Left colon (tissue), 2 donors: Measurements from ENCODE around the gene ST8SIA6. TPM values are rescaled to one million over a fixed set of nuclear protein-coding genes. Genes with fewer than 3 reads are reported as not detected.

Experiments used
- ATAC-seq: fragments of 200-7000 bp; cut with Tn5 transposase; one replicate; pipeline ENCODE4 v1.9.1; 2020; ENCODE audit warnings: mild to moderate bottlenecking, moderate library complexity
- DNase-seq, 2 donors: peaks; one replicate each; pipeline ENCODE4 v3.0.0-alpha.2; 2020
- intact Hi-C, 2 donors: fragments of 100-400 bp; cut with DNase I in 1 of 2; cut with micrococcal nuclease in 1 of 2; formaldehyde crosslinking; loops; one replicate each; pipeline versions ENCODE4 v1.11.2 to v1.14.0; 2022; cut with DNase I, micrococcal nuclease
- total RNA-seq, 2 donors: library from RNA; stranded (reverse); fragmentation: NEBNext Ultra II Directional; extraction: Animal tissue kit (Norgen Biotek cat#: 25700); gene quantifications; one replicate each; pipeline ENCODE4 v1.2.1, GENCODE V29; 2021
- donor health status: DM: no; HTN: no; CAD: no.
- donor health status: DM: yes; HTN: yes; CAD: no.

Gene ST8SIA6
- total RNA-seq, 2 donors from 2014 or later: 1.1 to 3.7 TPM

DNA sequence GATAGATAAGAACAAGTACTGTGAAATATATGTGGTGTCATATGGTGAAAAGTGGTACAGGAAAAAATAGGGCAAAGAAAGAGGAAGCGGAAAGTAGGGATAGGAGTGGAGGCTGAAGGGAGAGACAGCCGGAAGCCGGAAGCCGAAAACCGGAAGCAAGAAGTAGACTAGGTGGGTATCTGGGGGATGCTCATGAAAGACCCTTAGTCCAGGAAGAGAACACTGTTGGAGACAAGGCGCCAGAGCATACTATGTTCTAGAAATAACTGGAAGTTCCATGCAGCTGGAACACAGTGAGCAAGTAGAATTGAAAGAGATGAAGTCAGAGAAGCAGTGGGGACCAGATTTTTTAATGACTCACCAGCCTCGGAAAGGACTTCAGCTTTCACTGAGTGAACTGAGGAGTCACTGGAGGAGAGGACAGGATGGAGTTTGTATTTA is 22.5 kb downstream of the ST8SIA6 start:
- no peak for DNase-seq
- ATAC-seq: peak; percentile 42
- intact Hi-C loops: loop anchor here in 1 of 2 donors (10.0 kb wide), 1 partner anchor 607 kb away; no protein-coding TSS in a partner anchor

DNA sequence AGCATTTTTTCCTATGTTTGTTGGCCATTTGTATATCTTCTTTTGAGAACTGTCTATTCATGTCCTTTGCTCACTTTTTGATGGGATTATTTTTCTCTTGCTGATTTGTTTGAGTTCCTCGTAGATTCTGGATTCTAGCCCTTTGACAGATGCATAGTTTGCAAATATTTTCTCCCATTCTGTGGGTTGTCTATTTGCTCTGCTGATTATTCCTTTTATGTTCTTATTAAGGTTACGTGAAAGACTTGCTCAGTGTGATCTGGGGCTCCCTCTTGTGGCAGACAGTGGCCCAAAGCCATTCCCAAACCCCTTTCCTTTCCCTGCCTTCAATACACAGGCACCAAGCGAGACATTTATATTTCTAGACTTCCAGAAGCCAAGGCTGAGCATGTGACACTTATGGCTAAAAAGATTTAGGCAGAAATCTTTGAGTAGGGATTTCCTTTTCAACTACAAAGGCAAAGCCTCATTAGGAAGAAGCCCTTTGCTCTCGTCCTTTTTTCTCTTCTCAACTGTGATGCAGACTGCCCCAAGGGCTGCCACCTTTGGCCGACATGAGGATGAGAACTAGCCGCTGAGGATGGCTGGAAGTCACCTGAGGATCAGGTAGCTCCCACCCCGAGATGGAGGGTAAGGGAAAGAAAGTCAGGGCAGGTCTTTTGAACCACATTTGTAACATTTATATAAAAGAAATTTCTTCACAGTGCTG is 23.6 kb downstream of the ST8SIA6 start:
- ATAC-seq (peak; percentile 77), DNase-seq (peak; percentile 45 to 78)
- intact Hi-C loops: loop anchor here in 1 of 2 donors (10.0 kb wide), 1 partner anchor 606 kb away; no protein-coding TSS in a partner anchor

- no peak for ATAC-seq
- intact Hi-C loops: no loop called here
- DNase-seq: no peak
Measured at GRCh38 chr10:17429490-17429889, 24.9 kb downstream of the ST8SIA6 start.

- intact Hi-C loops: no loop called here
- no peak for DNase-seq
- no peak for ATAC-seq
Measured at GRCh38 chr10:17428351-17429097, 25.9 kb downstream of the ST8SIA6 start.

- intact Hi-C loops: no loop called here
- DNase-seq: no peak
Measured at GRCh38 chr10:17427666-17428350, 26.6 kb downstream of the ST8SIA6 start.

DNA sequence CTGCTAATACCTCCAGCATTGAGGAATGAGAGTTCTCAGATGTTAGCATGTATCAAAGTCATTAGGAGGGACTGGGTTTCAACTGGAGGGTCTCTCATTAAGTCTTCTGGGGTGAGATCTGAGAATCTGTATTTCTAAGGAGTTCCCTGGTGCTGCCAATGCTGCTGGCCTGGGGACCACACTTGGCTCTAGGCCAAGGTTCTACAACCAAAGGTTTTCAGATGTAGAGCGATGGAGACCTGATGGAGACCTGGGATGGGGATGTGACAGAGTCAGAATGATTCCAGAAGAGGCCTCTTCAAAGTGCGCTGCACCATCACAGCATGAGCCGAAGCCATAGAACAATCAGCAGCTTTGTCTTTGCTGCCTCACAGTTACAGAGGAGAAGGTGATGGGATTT is 27.2 kb downstream of the ST8SIA6 start:
- no peak for ATAC-seq
- intact Hi-C loops: no loop called here

More at GRCh38 chr10:17427666-17428350, 26.6 kb downstream of the ST8SIA6 start:
- no peak for ATAC-seq

GRCh38 chr10:17426263-17426750 is 28.1 kb downstream of the ST8SIA6 start:
- ATAC-seq (no peak), DNase-seq (no peak)
- intact Hi-C loops: no loop called here

More for the DNA sequence above, 27.2 kb downstream of the ST8SIA6 start:
- no peak for DNase-seq

DNA sequence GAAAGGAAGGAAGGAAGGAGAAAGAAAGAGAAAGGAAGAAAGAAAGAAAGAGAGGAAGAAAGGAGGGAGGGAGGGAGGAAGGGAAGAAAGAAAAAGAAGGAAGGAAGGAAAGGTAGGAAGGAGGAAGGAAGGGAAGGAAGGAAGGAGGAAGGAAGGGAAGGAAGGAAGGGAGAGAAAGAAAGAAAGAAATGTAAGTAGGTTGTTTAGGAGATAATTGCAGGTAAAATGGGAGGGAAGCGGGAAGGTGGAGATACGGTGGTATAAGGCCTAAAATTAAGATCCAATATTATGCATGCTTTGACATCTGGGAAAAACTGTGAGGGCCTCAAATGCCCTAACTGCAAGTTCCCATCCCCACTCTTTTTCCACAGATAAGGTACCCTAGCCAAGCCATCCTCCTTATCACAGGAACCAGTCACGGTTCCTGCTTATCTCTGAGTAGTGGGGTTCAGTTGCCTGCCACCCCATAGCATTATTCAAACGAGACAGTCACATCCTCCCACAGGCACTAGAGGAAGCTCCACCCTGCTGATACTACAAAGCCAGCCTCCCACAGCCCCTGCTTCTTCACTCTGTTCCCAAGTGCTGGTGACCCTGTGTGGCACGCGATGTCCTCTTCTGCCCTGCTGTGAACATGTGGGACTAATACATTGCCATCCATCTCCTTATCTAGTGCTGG is 28.7 kb downstream of the ST8SIA6 start:
- intact Hi-C loops: no loop called here
- ATAC-seq (no peak), DNase-seq (no peak)

DNA sequence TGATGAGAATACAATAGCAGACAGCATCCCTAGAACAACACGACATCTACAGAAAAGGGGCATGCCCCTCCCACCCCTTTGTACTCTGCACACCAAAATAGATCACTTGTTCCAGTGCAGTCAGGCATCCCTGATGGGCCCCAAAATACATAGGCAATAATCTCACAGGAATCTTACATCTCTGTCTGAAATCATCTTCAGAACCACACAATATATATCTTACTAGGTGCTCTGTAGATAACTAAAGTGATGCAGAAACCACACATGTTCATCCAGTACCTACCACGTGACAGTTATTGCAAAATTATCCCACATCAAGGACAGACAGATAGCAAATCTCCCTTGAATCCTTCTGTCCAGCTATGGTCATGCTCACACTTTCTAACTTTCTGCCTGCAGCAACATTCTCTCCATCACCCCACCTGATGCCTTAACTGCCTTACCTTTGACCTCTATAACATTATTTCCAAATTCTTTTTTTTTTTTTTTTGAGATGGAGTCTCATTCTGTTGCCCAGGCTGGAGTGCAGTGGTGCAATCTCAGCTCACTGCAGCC is 30.7 kb downstream of the ST8SIA6 start:
- ATAC-seq (no peak), DNase-seq (no peak)
- intact Hi-C loops: no loop called here

GRCh38 chr10:17422931-17423330 is 31.5 kb downstream of the ST8SIA6 start:
- intact Hi-C loops: no loop called here
- no peak for DNase-seq
- no peak for ATAC-seq

GRCh38 chr10:17418249-17418648 is 36.1 kb downstream of the ST8SIA6 start:
- no peak for ATAC-seq
- no peak for DNase-seq
- intact Hi-C loops: no loop called here

GRCh38 chr10:17416442-17417211 is 37.8 kb downstream of the ST8SIA6 start:
- DNase-seq (no peak), ATAC-seq (no peak)
- intact Hi-C loops: no loop called here

DNA sequence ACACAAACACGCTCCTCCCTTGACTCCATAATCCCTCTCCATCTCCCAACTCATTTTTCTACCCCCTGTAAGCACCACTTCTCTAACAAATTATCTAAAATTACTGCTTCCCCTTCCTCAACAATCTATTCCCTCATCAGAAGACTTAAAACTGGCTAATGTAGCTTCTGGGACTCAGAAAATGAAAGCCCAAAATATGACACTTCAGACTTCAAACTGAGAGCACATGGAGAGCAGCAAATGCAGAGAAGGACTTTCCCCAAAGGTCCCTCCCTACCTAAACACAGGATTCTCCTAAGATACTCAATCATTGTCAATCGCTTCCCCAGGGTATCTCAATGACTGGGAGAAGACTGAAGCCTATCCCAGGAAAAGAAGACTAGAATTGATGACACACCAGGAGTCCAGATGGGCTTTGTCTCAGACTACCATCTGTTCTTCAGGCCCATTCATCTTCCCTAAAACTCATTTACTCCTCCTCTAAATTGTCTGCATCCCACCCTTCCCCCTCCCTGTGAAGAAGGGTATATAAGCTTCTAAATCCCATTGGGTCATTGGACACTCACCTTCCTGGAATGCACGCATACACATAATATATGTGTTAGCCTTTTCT is 39.2 kb downstream of the ST8SIA6 start:
- no peak for DNase-seq
- intact Hi-C loops: no loop called here
- ATAC-seq: no peak

DNA sequence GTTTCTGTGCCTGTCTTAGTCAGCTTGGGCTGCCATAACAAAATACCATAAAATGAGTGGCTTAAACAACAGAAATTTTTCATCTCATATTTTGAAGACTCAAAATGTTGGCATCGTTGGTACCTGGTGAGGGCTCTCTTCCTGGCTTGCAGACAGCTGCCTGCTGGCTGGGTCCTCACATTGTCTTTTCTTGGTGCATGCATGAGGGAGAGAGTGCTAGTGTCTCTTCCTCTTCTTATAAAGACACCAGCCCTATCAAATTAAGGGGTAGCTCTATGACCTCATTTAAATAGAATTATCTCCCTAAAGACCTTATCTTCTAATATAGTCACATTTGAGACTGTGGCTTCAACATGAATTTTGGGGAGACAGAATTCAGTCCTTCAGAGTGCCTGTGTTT is 39.9 kb downstream of the ST8SIA6 start:
- ATAC-seq (no peak), DNase-seq (no peak)
- intact Hi-C loops: no loop called here

DNA sequence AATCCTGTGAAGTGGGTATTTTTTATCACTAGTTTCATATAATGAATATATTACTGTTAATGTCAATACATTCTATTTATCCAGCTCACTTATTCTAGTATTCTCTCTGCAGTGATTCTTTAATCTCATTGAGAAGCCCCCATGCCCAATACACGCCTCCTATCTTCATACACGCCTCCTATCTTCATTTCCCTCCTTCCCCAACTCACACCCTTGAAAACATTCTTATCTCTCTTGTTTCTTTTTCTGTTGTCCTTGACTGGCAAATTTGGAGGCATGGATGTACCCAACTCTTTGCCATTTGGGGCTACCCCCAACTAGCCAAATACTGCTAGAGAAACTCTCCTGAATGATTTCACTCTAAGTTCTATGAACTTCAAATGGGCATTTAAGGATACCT is 40.5 kb downstream of the ST8SIA6 start:
- intact Hi-C loops: no loop called here
- ATAC-seq: no peak
- no peak for DNase-seq

GRCh38 chr10:17412323-17412722 is 42.1 kb downstream of the ST8SIA6 start:
- intact Hi-C loops: no loop called here
- DNase-seq (no peak), ATAC-seq (peak; percentile 78)

- no peak for DNase-seq
- intact Hi-C loops: no loop called here
Measured at GRCh38 chr10:17410907-17411306, 43.5 kb downstream of the ST8SIA6 start.

More at GRCh38 chr10:17410907-17411306, 43.5 kb downstream of the ST8SIA6 start:
- no peak for ATAC-seq
